ENCODE measurements around the gene MECR.

MECR gene

DNA sequence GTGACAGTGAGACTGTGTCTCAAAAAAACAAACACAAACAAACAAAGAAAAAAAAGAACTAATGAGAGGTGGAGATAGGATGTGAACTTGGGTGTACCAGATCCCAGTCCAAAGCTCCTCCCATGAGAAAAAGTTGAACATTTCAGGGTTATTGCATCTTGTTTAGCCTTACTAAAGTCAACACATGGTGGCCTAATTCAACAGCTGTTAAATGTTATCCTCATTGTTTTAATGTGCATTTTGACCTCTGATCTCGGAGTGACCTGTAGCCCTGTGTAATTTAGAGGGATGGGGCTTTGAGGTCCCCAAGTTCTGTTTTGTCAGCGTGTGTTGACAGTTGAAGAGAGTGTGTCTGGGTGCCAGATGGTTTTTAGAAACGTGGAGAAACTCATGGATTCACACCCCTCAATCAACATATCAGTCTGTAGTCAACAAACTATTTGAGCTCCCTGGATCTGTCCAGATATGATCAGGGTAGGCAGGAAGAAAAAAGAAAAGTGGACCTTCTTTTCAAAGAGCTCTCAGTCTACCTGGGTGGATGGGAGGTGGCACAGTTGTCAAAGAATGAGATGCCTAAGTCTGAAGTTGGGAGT is 40.3 kb upstream of the MECR start:
- TF ChIP-seq, protein P1, sequence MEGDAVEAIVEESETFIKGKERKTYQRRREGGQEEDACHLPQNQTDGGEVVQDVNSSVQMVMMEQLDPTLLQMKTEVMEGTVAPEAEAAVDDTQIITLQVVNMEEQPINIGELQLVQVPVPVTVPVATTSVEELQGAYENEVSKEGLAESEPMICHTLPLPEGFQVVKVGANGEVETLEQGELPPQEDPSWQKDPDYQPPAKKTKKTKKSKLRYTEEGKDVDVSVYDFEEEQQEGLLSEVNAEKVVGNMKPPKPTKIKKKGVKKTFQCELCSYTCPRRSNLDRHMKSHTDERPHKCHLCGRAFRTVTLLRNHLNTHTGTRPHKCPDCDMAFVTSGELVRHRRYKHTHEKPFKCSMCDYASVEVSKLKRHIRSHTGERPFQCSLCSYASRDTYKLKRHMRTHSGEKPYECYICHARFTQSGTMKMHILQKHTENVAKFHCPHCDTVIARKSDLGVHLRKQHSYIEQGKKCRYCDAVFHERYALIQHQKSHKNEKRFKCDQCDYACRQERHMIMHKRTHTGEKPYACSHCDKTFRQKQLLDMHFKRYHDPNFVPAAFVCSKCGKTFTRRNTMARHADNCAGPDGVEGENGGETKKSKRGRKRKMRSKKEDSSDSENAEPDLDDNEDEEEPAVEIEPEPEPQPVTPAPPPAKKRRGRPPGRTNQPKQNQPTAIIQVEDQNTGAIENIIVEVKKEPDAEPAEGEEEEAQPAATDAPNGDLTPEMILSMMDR (IDR thresholded peaks at IDR 0.05; ENCODE audit: low read depth, low read length): no peak

DNA sequence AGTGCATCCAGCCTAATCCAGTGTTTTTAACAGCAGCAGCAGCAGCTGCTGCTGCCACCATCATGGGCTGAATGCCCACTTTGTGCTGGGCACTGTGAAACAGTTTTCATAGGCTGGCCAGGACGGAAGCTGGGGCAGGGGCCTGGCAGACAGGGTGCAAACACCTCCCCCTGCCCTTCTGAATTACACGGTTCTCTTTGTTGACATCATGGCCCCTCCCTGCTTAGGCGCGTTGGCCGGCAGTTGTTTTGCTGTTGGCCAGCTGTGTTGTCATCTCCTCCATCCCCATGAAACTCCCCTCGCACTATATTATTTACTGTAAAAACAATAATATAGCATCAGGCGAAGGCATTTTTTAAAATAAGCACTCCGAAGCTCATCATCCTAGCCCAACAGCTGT is 38.6 kb upstream of the MECR start:
- H3K4me3 ChIP-seq (ENCODE audit: low read depth, low read length): no peak overlapping the region
- TF ChIP-seq, protein P1 (IDR thresholded peaks at IDR 0.05; ENCODE audit: low read depth, low read length): no peak

More for the DNA sequence above, 40.3 kb upstream of the MECR start:
- H3K4me3 ChIP-seq (ENCODE audit: low read depth, low read length): no peak overlapping the region

DNA sequence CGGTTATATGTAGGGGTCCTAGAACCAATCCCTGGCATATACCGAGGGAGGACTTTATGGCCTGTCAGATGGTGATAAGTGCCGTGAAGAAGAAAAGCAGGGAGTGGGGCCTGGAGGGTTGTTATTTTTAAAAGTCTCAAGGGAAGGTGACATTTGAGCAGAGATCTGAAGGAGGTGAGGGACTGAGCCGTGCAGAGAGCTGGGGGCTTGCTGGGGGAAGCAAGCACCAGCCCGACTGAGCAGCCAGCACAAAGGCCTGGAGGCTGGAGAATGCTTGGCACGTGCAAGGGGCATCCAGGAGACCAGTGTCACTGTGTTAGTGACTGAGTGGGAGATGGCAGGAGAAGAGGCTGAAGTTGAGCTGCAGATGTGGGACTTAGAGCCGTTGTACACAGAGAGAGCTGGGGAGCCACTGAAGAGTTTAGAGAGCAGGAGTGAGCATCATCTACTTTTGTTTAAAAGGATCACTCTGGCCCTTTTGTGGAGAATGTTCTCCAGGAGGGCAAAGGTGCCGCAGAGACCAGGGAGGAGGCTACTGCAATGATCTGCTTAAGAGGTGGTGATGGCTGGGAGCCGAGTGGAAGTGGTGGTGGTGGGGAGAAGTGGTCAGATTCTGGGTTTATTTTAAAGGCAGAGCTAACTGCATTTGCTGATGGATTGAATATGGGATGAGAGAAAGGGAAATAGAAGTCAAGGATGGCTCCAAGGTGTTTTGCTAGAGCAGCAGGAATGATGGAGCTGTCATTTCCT is 36.8 kb upstream of the MECR start:
- no peak overlapping the region for H3K4me3 ChIP-seq (ENCODE audit: low read depth, low read length)
- TF ChIP-seq, protein P1 (IDR thresholded peaks at IDR 0.05; ENCODE audit: low read depth, low read length): no peak

DNA sequence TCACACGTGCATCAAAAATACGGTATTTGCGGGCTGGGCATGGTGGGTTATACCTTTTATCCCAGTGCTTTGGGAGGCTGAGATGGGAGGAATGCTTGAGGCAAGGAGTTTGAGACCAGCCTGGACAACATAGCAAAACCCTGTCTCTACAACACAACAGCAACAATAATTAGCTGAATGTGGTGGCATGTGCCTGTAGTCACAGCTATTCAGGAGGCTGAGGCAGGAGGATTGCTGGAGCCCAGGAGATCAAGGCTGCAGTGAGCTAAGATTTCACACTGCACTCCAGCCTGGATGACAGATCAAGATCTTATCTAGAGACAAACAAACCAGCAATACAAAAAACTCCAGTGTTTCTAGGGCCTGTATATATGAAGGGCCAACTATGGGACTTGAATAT is 36.2 kb upstream of the MECR start:
- H3K4me3 ChIP-seq (ENCODE audit: low read depth, low read length): no peak overlapping the region
- TF ChIP-seq, protein P1 (IDR thresholded peaks at IDR 0.05; ENCODE audit: low read depth, low read length): no peak

DNA sequence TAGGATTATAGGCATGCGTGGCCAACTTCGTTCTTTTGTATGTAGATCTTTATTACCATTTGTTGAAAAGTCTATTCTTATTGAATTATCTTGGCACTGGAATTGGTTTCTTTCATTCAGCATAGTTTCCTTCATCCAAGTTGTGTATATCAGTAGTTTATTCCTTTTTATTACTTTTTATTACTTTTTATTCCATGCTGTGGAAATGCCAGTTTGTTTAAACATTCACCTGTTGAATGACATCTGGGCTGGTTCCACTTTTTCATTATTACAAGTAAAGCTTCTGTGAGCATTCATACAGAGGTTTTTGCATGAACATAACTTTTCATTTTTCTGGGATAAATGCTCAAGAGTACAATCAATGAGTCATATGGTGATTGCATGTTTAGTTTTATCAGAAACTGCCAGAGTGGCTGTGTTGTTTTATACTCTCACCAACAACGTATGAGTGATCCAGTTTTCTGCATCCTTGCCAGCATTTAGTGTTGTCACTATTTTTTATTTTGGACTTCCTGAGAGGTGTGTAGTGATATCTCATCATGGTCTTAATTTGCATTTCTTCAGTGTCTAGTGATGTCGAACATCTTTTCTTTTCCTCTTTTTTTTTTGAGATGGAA is 34.1 kb upstream of the MECR start:
- no peak overlapping the region for H3K4me3 ChIP-seq (ENCODE audit: low read depth, low read length)
- TF ChIP-seq, protein P1 (IDR thresholded peaks at IDR 0.05; ENCODE audit: low read depth, low read length): no peak

DNA sequence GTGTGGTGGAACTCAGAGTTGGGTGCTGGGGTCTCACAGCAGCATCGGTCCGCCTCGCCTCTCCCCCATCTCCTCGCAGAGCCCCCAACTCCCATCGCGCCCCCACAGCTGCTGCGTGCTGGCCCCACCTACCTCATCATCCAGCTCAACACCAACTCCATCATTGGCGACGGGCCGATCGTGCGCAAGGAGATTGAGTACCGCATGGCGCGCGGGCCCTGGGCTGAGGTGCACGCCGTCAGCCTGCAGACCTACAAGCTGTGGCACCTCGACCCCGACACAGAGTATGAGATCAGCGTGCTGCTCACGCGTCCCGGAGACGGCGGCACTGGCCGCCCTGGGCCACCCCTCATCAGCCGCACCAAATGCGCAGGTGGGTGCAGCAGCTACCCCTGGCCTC is 29.8 kb upstream of the MECR start:
- TF ChIP-seq, protein P1 (IDR thresholded peaks at IDR 0.05; ENCODE audit: low read depth, low read length): no peak
- H3K4me3 ChIP-seq (ENCODE audit: low read depth, low read length): peak overlapping the region; percentile 54
